Lung (tissue), 12 donors: Measurements from ENCODE around the gene LSS. TPM values are rescaled to one million over a fixed set of nuclear protein-coding genes. Genes with fewer than 3 reads are reported as not detected.

ENCODE experiments used
- ATAC-seq: fragments of 200-7000 bp; cut with Tn5 transposase; one replicate; pipeline ENCODE4 v1.9.1; 2020; ENCODE audit warnings: moderate number of reproducible peaks; ENCODE audit not compliant: insufficient read depth, low FRiP score
- DNase-seq, 3 donors: peaks; one replicate each; pipeline ENCODE4 v3.0.0-alpha.2; 2013 to 2017
- H3K27ac ChIP-seq, 2 donors: one replicate each; pipeline ENCODE4 v1.5.1; 2013; ENCODE audit warnings: mild to moderate bottlenecking in 2 of 2, moderate library complexity in 2 of 2, control low read depth in 1 of 2, inconsistent platforms in 1 of 2, low read depth in 1 of 2, low read length in 1 of 2
- H3K27me3 ChIP-seq, 3 donors: one replicate each; pipeline ENCODE4 v1.5.1; 2013; ENCODE audit warnings: low read length in 2 of 3; ENCODE audit not compliant: control insufficient read depth in 3 of 3, insufficient read depth in 3 of 3
- H3K36me3 ChIP-seq, 4 donors: one replicate each; pipeline ENCODE4 v1.5.1; 2013; ENCODE audit warnings: low read length in 4 of 4, mild to moderate bottlenecking in 1 of 4, moderate library complexity in 1 of 4; ENCODE audit not compliant: control insufficient read depth in 4 of 4, insufficient read depth in 4 of 4
- H3K4me1 ChIP-seq, 5 donors: one replicate each; pipeline ENCODE4 v1.5.1; 2013; ENCODE audit warnings: low read length in 5 of 5, mild to moderate bottlenecking in 2 of 5, moderate library complexity in 1 of 5; ENCODE audit not compliant: control insufficient read depth in 5 of 5, insufficient read depth in 5 of 5
- H3K4me3 ChIP-seq: one replicate; pipeline ENCODE4 v1.5.1; 2013; ENCODE audit warnings: mild to moderate bottlenecking, control low read depth, moderate library complexity
- H3K9ac ChIP-seq, 2 donors: one replicate each; pipeline ENCODE4 v1.5.1; 2013; ENCODE audit warnings: low read length in 2 of 2, control low read depth in 1 of 2; ENCODE audit not compliant: insufficient read depth in 1 of 2
- H3K9me3 ChIP-seq, 4 donors: one replicate each; pipeline ENCODE4 v1.5.1; 2013; ENCODE audit warnings: low read length in 3 of 4, mild to moderate bottlenecking in 1 of 4, moderate library complexity in 1 of 4; ENCODE audit not compliant: control insufficient read depth in 4 of 4, insufficient read depth in 3 of 4
- WGBS, 2 donors: extraction: QIAGEN DNeasy Blood & Tissue Kit; methylation state at CpG; one replicate each; pipeline ENCODE4 v1.1.7; 2013; 5-methylcytosine and 5-hydroxymethylcytosine counted together
- polyA plus RNA-seq, 2 donors: library from polyadenylated mRNA; stranded (reverse); fragments of 200-250 nt; gene quantifications; one replicate each; pipeline ENCODE4 v1.2.1, GENCODE V29; 2013
- total RNA-seq, 2 donors: library from RNA; depleted of rRNA in 1 of 2; stranded (reverse); fragments of >200 nt in 1 of 2; gene quantifications; one replicate each; pipeline ENCODE4 v1.2.1, GENCODE V29; 2014 to 2021
- TF ChIP-seq, protein P1 (sequence below): IDR thresholded peaks from 2 replicates; pipeline ENCODE4 v1.5.1; 2012; ENCODE audit warnings: mild to moderate bottlenecking; ENCODE audit errors: control extremely low read depth, extremely low read depth
- donor health status: control.
- donor health status: control.
- donor health status: Bipolar disorder and iron deficiency.
- donor health status: healthy.
- donor health status: DM: yes; HTN: yes; CAD: no.

The LSS gene
- total and polyA plus RNA-seq, 4 donors: 54.6 to 152 (median 98.8) TPM

DNA sequence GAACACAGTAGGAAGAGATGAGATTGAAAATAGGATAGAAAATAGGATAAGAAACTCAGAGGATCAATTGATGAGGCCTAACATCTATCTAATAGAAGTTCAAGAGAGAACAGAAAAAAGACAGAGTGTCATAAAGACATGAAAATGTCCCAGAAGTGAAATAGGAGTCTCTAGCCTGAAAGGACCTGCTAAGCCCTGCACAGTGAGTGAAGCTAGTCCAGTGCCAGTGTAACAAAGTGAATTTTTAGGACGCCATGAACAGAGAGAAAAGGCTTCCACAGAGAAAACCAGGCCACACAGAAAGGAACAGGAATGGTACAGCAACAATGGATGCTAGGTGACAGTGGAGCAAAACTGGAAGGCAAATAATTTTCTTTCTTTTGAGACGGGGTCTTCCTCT is 20.3 kb upstream of the LSS start:
- WGBS, 2 donors: 96 to 98% methylated on average over 2 of the region's 2 CpGs
- TF ChIP-seq, protein P1, sequence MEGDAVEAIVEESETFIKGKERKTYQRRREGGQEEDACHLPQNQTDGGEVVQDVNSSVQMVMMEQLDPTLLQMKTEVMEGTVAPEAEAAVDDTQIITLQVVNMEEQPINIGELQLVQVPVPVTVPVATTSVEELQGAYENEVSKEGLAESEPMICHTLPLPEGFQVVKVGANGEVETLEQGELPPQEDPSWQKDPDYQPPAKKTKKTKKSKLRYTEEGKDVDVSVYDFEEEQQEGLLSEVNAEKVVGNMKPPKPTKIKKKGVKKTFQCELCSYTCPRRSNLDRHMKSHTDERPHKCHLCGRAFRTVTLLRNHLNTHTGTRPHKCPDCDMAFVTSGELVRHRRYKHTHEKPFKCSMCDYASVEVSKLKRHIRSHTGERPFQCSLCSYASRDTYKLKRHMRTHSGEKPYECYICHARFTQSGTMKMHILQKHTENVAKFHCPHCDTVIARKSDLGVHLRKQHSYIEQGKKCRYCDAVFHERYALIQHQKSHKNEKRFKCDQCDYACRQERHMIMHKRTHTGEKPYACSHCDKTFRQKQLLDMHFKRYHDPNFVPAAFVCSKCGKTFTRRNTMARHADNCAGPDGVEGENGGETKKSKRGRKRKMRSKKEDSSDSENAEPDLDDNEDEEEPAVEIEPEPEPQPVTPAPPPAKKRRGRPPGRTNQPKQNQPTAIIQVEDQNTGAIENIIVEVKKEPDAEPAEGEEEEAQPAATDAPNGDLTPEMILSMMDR: no peak
- H3K4me1 ChIP-seq: no peaks in the 10 kb centered on the region
- DNase-seq (no peak), ATAC-seq (no peak)
- no peak overlapping the region for H3K9ac ChIP-seq
- H3K4me3 ChIP-seq: no peak overlapping the region
- peaks cover 0 to 3% (median 0%) of the 10 kb centered on the region in 4 donors for H3K9me3 ChIP-seq
- H3K27me3 ChIP-seq: no peaks in the 10 kb centered on the region
- peaks cover 41 to 56% (median 47%) of the 10 kb centered on the region in 4 donors for H3K36me3 ChIP-seq
- no peak overlapping the region for H3K27ac ChIP-seq

DNA sequence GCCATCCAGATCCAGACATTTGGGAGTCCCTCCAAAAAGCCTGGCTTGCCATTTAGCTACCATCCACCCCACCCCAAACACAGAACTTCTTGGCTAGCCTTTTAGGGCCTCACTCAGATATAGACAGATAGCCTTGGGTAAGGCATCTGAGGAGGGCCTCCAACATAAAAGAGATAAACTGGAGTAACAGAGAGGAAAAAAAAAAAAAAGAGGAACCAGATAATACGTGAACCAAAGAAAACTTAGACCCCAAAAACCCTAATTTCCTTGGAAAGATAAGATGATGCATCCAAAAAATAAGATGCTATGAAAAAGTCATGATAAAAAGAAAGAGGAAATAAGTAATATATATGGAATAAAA is 19.8 kb upstream of the LSS start:
- no peak overlapping the region for H3K4me3 ChIP-seq
- no peak overlapping the region for H3K27ac ChIP-seq
- H3K9ac ChIP-seq: no peak overlapping the region
- ATAC-seq (no peak), DNase-seq (no peak)
- H3K36me3 ChIP-seq: peaks cover 44 to 59% (median 46%) of the 10 kb centered on the region in 4 donors
- TF ChIP-seq, protein P1: no peak
- WGBS, 2 donors: 75 to 85% methylated on average over 1 of the region's 1 CpG
- H3K9me3 ChIP-seq: peaks cover 0 to 3% (median 0%) of the 10 kb centered on the region in 4 donors
- no peaks in the 10 kb centered on the region for H3K4me1 ChIP-seq
- no peaks in the 10 kb centered on the region for H3K27me3 ChIP-seq

DNA sequence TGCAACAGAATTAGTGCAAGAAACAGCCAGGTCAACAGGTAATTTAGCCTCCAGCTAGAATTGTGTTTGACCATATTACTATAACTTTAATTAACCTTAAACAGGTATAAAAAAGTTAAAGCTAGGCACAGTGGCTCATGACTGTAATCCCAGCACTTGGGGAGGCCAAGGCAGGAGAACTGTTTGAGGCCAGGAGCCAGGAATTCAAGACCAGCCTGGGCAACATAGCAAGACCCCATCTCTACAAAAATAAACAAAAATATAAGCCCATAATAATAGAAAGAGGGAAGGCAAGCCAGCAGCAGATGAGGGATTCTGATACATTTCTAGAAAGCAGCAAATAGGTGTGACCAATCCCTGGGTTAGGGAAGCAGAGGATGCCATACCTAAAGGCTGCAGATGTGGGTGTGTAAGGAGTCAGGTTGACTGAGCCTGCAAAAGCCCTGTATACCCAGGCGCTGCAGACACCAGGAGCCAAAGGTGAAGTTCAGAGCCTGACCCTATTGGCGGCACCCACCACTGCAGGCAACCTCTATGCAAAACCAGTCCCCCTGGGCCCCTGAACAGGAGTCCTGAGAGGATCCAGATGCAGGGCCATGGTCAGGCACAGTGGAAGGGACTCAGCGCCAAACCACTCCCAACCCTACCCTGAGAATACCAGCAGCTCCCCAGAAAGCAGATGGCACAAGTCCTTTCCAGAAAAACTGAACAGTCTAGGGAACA is 19.3 kb upstream of the LSS start:
- peaks cover 0 to 3% (median 0%) of the 10 kb centered on the region in 4 donors for H3K9me3 ChIP-seq
- ATAC-seq: no peak
- H3K4me1 ChIP-seq: no peaks in the 10 kb centered on the region
- no peak overlapping the region for H3K9ac ChIP-seq
- WGBS, 2 donors: 96 to 99% methylated on average over 3 of the region's 3 CpGs
- H3K36me3 ChIP-seq: peaks cover 46 to 61% (median 48%) of the 10 kb centered on the region in 4 donors
- TF ChIP-seq, protein P1: no peak
- no peaks in the 10 kb centered on the region for H3K27me3 ChIP-seq
- no peak overlapping the region for H3K27ac ChIP-seq
- no peak for DNase-seq
- no peak overlapping the region for H3K4me3 ChIP-seq
